Left ventricle myocardium inferior (tissue), 1 donor: ENCODE measurements around the gene IL36RN. TPM values are rescaled to one million over a fixed set of nuclear protein-coding genes. Genes with fewer than 3 reads are reported as not detected.

ENCODE experiments used
- DNase-seq: peaks from one replicate; pipeline ENCODE4 v3.0.0-alpha.2; 2020
- H3K27ac ChIP-seq: fragments of 200-600 bp; replicated peaks from 2 replicates; pipeline ENCODE4 v1.8.0; 2021
- H3K27me3 ChIP-seq: fragments of 200-600 bp; 2 replicates; pipeline ENCODE4 v1.8.0; 2021; ENCODE audit warnings: low read depth
- H3K36me3 ChIP-seq: fragments of 200-600 bp; 2 replicates; pipeline ENCODE4 v1.8.0; 2021
- H3K4me1 ChIP-seq: fragments of 200-600 bp; 2 replicates; pipeline ENCODE4 v1.8.0; 2021
- H3K4me3 ChIP-seq: fragments of 200-600 bp; 2 replicates; pipeline ENCODE4 v1.8.0; 2021; ENCODE audit warnings: mild to moderate bottlenecking, moderate library complexity
- H3K9me3 ChIP-seq: fragments of 200-600 bp; replicated peaks from 2 replicates; pipeline ENCODE4 v1.8.0; 2021
- intact Hi-C: fragments of 100-400 bp; cut with micrococcal nuclease; formaldehyde crosslinking; loops from one replicate; pipeline ENCODE4 v1.11.0; 2022
- total RNA-seq: library from RNA; stranded (reverse); fragmentation: NEBNext Ultra II Directional; extraction: Animal tissue kit (Norgen Biotek cat#: 25700); gene quantifications from one replicate; pipeline ENCODE4 v1.2.1, GENCODE V29; 2021
- TF ChIP-seq, protein P1 (sequence below): fragments of 200-600 bp; IDR thresholded peaks from 2 replicates; pipeline ENCODE4 v1.8.0; 2021; ENCODE audit warnings: antibody characterized with exemption, mild to moderate bottlenecking, borderline replicate concordance
- donor health status: DM: no; HTN: yes; CAD: no; lungs with severe emphysema.

Gene IL36RN
- total RNA-seq, 1 donor from 2014 or later = not detected

- DNase-seq = no peak
- Histone ChIP-seq H3K27me3 (peaks cover 85% of the 10 kb centered on the region), H3K4me3 (no peak overlapping the region), H3K9me3 (no peaks in the 10 kb centered on the region), H3K4me1 (no peaks in the 10 kb centered on the region), H3K27ac (no peak overlapping the region), H3K36me3 (no peaks in the 10 kb centered on the region)
- TF ChIP-seq, protein P1, sequence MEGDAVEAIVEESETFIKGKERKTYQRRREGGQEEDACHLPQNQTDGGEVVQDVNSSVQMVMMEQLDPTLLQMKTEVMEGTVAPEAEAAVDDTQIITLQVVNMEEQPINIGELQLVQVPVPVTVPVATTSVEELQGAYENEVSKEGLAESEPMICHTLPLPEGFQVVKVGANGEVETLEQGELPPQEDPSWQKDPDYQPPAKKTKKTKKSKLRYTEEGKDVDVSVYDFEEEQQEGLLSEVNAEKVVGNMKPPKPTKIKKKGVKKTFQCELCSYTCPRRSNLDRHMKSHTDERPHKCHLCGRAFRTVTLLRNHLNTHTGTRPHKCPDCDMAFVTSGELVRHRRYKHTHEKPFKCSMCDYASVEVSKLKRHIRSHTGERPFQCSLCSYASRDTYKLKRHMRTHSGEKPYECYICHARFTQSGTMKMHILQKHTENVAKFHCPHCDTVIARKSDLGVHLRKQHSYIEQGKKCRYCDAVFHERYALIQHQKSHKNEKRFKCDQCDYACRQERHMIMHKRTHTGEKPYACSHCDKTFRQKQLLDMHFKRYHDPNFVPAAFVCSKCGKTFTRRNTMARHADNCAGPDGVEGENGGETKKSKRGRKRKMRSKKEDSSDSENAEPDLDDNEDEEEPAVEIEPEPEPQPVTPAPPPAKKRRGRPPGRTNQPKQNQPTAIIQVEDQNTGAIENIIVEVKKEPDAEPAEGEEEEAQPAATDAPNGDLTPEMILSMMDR = no peak
- intact Hi-C loops = no loop called here
Observed at GRCh38 chr2:113024764-113025163, 34.2 kb upstream of the IL36RN start.

- Histone ChIP-seq H3K4me3 (no peak overlapping the region), H3K27ac (no peak overlapping the region), H3K9me3 (no peaks in the 10 kb centered on the region), H3K4me1 (no peaks in the 10 kb centered on the region), H3K36me3 (no peaks in the 10 kb centered on the region), H3K27me3 (peaks cover 84% of the 10 kb centered on the region)
- no peak for DNase-seq
- intact Hi-C loops = no loop called here
- TF ChIP-seq, protein P1 = no peak
Observed at GRCh38 chr2:113025737-113026136, 33.3 kb upstream of the IL36RN start.

- intact Hi-C loops = no loop called here
- DNase-seq = no peak
- TF ChIP-seq, protein P1 = no peak
- H3K27me3 ChIP-seq = peaks cover 66% of the 10 kb centered on the region
- no peak overlapping the region for H3K4me3 ChIP-seq
- no peak overlapping the region for H3K27ac ChIP-seq
- no peaks in the 10 kb centered on the region for H3K36me3 ChIP-seq
- H3K9me3 ChIP-seq = no peaks in the 10 kb centered on the region
- H3K4me1 ChIP-seq = no peaks in the 10 kb centered on the region
Observed at GRCh38 chr2:113027691-113028090, 31.3 kb upstream of the IL36RN start.

GRCh38 chr2:113028112-113028511 lies 30.9 kb upstream of the IL36RN start:
- Histone ChIP-seq H3K36me3 (no peaks in the 10 kb centered on the region), H3K4me3 (no peak overlapping the region), H3K9me3 (no peaks in the 10 kb centered on the region), H3K4me1 (no peaks in the 10 kb centered on the region), H3K27ac (no peak overlapping the region), H3K27me3 (peaks cover 61% of the 10 kb centered on the region)
- intact Hi-C loops = no loop called here
- TF ChIP-seq, protein P1 = no peak
- DNase-seq = no peak

- TF ChIP-seq, protein P1 = no peak
- H3K9me3 ChIP-seq = no peaks in the 10 kb centered on the region
- H3K4me1 ChIP-seq = no peaks in the 10 kb centered on the region
- H3K4me3 ChIP-seq = no peak overlapping the region
- no peaks in the 10 kb centered on the region for H3K36me3 ChIP-seq
- intact Hi-C loops = no loop called here
- H3K27ac ChIP-seq = no peak overlapping the region
- no peak for DNase-seq
- peaks cover 45% of the 10 kb centered on the region for H3K27me3 ChIP-seq
Observed at GRCh38 chr2:113032737-113033136, 26.3 kb upstream of the IL36RN start.

DNA sequence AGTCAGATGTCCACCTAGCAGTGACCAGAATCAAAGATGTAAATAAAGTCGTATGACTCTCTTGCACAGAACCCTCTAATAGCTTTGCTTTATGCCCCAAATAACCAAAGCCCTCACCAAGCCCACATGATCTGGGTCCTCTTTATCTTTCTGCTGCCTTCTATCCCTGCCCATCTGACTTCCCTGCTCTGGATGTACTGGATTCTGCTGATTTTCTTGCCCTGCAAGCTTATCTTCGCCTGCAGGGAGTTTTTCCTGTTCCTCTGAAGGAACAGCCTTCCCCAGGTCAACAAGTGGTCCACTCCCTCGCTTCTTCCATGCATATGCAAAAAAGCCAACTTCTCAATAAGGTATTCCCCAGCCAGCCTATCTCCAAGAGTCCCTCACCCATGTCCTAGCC lies 25.0 kb upstream of the IL36RN start:
- Histone ChIP-seq H3K4me1 (no peaks in the 10 kb centered on the region), H3K27me3 (peaks cover 47% of the 10 kb centered on the region), H3K27ac (no peak overlapping the region), H3K9me3 (no peaks in the 10 kb centered on the region), H3K36me3 (no peaks in the 10 kb centered on the region), H3K4me3 (no peak overlapping the region)
- intact Hi-C loops = no loop called here
- no peak for DNase-seq
- TF ChIP-seq, protein P1 = no peak
